ENCODE measurements around the gene WAC. TPM values are rescaled to one million over a fixed set of nuclear protein-coding genes. Genes with fewer than 3 reads are reported as not detected.

WAC gene
- polyA plus RNA-seq, 2 of the 4 experiments (the other 2 are of a cell fraction) = 63.9 to 133 TPM

- DNase-seq (ENCODE audit: low read depth in 1 of 2, low spot score in 1 of 2) (no peak), FAIRE-seq (no peak), ATAC-seq (peak; percentile 30 to 54; a peak in 4 of 6 replicates)
- Histone ChIP-seq H3K27ac (no peak overlapping the region), H3K4me3 (no peak overlapping the region), H3K4me1 (peaks cover 11% of the 10 kb centered on the region), H3K4me2 (no peak overlapping the region), H3K9me3 (no peaks in the 10 kb centered on the region)
- CTCF ChIA-PET = interaction anchor here (0.7 kb wide), 1 partner anchor 8 kb away, joined by 5 read pairs; no protein-coding TSS in a partner anchor
- no peak for TF ChIP-seq MAFK (IDR thresholded peaks at IDR 0.05; ENCODE audit: partially characterized antibody)
- TF ChIP-seq, protein P1, sequence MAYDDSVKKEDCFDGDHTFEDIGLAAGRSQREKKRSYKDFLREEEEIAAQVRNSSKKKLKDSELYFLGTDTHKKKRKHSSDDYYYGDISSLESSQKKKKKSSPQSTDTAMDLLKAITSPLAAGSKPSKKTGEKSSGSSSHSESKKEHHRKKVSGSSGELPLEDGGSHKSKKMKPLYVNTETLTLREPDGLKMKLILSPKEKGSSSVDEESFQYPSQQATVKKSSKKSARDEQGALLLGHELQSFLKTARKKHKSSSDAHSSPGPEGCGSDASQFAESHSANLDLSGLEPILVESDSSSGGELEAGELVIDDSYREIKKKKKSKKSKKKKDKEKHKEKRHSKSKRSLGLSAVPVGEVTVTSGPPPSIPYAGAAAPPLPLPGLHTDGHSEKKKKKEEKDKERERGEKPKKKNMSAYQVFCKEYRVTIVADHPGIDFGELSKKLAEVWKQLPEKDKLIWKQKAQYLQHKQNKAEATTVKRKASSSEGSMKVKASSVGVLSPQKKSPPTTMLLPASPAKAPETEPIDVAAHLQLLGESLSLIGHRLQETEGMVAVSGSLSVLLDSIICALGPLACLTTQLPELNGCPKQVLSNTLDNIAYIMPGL (CRISPR knock-in tag; IDR thresholded peaks at IDR 0.05; ENCODE audit: borderline replicate concordance) = no peak
- 82% methylated on average over 3 of the region's 3 CpGs for WGBS (ENCODE audit: missing lambda C conversion rate)
- POLR2A ChIA-PET = no interaction called here
Measured at GRCh38 chr10:28560617-28561016, 27.7 kb downstream of the WAC start.

GRCh38 chr10:28561531-28561930 lies 28.6 kb downstream of the WAC start:
- POLR2A ChIA-PET = no interaction called here
- Histone ChIP-seq H3K4me2 (no peak overlapping the region), H3K4me1 (peaks cover 14% of the 10 kb centered on the region), H3K27ac (no peak overlapping the region), H3K4me3 (no peak overlapping the region), H3K9me3 (no peaks in the 10 kb centered on the region)
- no peak for ATAC-seq
- TF ChIP-seq HOXB13 (CRISPR knock-in tag; IDR thresholded peaks at IDR 0.05; ENCODE audit: low read depth) = no peak
- TF ChIP-seq GATA3 (IDR thresholded peaks at IDR 0.05; ENCODE audit: borderline replicate concordance) = no peak
- no peak for TF ChIP-seq ZNF302 (CRISPR knock-in tag; IDR thresholded peaks at IDR 0.05)
- no peak for TF ChIP-seq MAFK (IDR thresholded peaks at IDR 0.05; ENCODE audit: partially characterized antibody)
- TF ChIP-seq, protein P2, sequence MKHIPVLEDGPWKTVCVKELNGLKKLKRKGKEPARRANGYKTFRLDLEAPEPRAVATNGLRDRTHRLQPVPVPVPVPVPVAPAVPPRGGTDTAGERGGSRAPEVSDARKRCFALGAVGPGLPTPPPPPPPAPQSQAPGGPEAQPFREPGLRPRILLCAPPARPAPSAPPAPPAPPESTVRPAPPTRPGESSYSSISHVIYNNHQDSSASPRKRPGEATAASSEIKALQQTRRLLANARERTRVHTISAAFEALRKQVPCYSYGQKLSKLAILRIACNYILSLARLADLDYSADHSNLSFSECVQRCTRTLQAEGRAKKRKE (CRISPR knock-in tag; IDR thresholded peaks at IDR 0.05; ENCODE audit: low read depth) = no peak
- TF ChIP-seq EHMT2 (IDR thresholded peaks at IDR 0.05; ENCODE audit: low read depth) = no peak
- TF ChIP-seq RNF2 (IDR thresholded peaks at IDR 0.05; ENCODE audit: borderline replicate concordance, low read depth) = no peak
- TF ChIP-seq RAD21 (conservative IDR thresholded peaks at IDR 0.05 in 1 of 2, IDR thresholded peaks at IDR 0.05 in 1 of 2) = no peak
- no peak for TF ChIP-seq SMC3 (IDR thresholded peaks at IDR 0.05)
- TF ChIP-seq USF2 (IDR thresholded peaks at IDR 0.05) = no peak
- TF ChIP-seq NR3C1 (IDR thresholded peaks at IDR 0.05) = no peak
- TF ChIP-seq, protein P3, sequence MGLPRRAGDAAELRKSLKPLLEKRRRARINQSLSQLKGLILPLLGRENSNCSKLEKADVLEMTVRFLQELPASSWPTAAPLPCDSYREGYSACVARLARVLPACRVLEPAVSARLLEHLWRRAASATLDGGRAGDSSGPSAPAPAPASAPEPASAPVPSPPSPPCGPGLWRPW (IDR thresholded peaks at IDR 0.05) = no peak
- no peak for TF ChIP-seq CEBPB (IDR thresholded peaks at IDR 0.05)
- TF ChIP-seq KDM1A (IDR thresholded peaks at IDR 0.05; ENCODE audit: low read depth) = no peak
- no peak for TF ChIP-seq HOXB5 (CRISPR knock-in tag; IDR thresholded peaks at IDR 0.05)
- no peak for TF ChIP-seq EP300 (IDR thresholded peaks at IDR 0.05)
- TF ChIP-seq EHF (CRISPR knock-in tag; IDR thresholded peaks at IDR 0.05) = no peak
- TF ChIP-seq FOXS1 (CRISPR knock-in tag; IDR thresholded peaks at IDR 0.05) = no peak
- no peak for FAIRE-seq
- no peak for DNase-seq (ENCODE audit: low read depth in 1 of 2, low spot score in 1 of 2)
- CTCF ChIA-PET = interaction anchor here (0.7 kb wide), 1 partner anchor 9 kb away, joined by 5 read pairs; no protein-coding TSS in a partner anchor
- 92% methylated on average over 10 of the region's 10 CpGs for WGBS (ENCODE audit: missing lambda C conversion rate)

DNA sequence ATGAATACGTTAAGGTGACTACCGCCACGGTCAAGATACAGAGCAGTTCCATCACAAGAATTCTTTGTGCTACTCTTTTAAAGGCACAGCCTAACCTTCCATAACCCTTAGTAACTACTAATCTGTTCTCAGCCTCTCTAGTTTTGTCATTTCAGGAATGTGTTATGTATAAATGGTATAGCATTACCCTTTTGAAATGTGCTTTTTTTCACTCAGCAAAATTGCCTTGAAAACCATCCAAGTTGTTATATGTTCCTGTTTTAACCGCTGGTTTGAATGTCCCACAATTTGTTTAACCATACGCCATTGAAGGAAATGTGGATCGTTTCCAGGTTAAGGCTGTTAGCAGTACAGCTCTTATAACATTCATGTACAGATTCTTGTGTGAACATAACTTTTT lies 32.0 kb downstream of the WAC start:
- Histone ChIP-seq H3K9me3 (no peaks in the 10 kb centered on the region), H3K4me2 (no peak overlapping the region), H3K4me3 (no peak overlapping the region), H3K27ac (no peak overlapping the region), H3K4me1 (peaks cover 31% of the 10 kb centered on the region)
- POLR2A ChIA-PET = no interaction called here
- no peak for TF ChIP-seq RAD21 (conservative IDR thresholded peaks at IDR 0.05 in 1 of 2, IDR thresholded peaks at IDR 0.05 in 1 of 2)
- TF ChIP-seq RCOR1 (IDR thresholded peaks at IDR 0.05; ENCODE audit: low read depth, low read length) = no peak
- no peak for TF ChIP-seq CTCF (IDR thresholded peaks at IDR 0.05)
- TF ChIP-seq, protein P1 (CRISPR knock-in tag; IDR thresholded peaks at IDR 0.05; ENCODE audit: borderline replicate concordance) = no peak
- TF ChIP-seq ESRRA (IDR thresholded peaks at IDR 0.05; ENCODE audit: borderline replicate concordance, low read length) = no peak
- no peak for TF ChIP-seq RARB (CRISPR knock-in tag; IDR thresholded peaks at IDR 0.05)
- no peak for TF ChIP-seq ZNF302 (CRISPR knock-in tag; IDR thresholded peaks at IDR 0.05)
- TF ChIP-seq SMC3 (IDR thresholded peaks at IDR 0.05) = no peak
- no peak for TF ChIP-seq CEBPB (IDR thresholded peaks at IDR 0.05)
- TF ChIP-seq FOSB (CRISPR knock-in tag; IDR thresholded peaks at IDR 0.05) = no peak
- TF ChIP-seq ZSCAN20 (CRISPR knock-in tag; IDR thresholded peaks at IDR 0.05) = no peak
- FAIRE-seq = no peak
- WGBS (ENCODE audit: missing lambda C conversion rate) = 61% methylated on average over 6 of the region's 6 CpGs
- DNase-seq (ENCODE audit: low read depth in 1 of 2, low spot score in 1 of 2) = no peak
- ATAC-seq = no peak
- CTCF ChIA-PET = no interaction called here
